GM12892 (cell line): ENCODE measurements around the gene BRS3.

ENCODE experiments used
- DNase-seq: peaks from one replicate; pipeline ENCODE4 v3.0.0; 2011; ENCODE audit not compliant: insufficient read length
- FAIRE-seq: peaks from 2 replicates; lab custom pipeline; 2011; peaks lifted over from hg19 to GRCh38; lab: Jason Lieb, UNC
- POLR2A ChIP-seq: IDR thresholded peaks from 2 replicates; pipeline ENCODE4 v1.6.1; 2011; ENCODE audit warnings: low read depth, low read length, control low read depth
- POLR2AphosphoS5 ChIP-seq: IDR thresholded peaks from 2 replicates; pipeline ENCODE4 v1.6.1; 2011; ENCODE audit warnings: low read depth, low read length, control low read depth
- TAF1 ChIP-seq: IDR thresholded peaks from 2 replicates; pipeline ENCODE4 v1.6.1; 2011; ENCODE audit warnings: low read depth, mild to moderate bottlenecking, control low read depth, low read length, borderline replicate concordance

BRS3 gene

DNA sequence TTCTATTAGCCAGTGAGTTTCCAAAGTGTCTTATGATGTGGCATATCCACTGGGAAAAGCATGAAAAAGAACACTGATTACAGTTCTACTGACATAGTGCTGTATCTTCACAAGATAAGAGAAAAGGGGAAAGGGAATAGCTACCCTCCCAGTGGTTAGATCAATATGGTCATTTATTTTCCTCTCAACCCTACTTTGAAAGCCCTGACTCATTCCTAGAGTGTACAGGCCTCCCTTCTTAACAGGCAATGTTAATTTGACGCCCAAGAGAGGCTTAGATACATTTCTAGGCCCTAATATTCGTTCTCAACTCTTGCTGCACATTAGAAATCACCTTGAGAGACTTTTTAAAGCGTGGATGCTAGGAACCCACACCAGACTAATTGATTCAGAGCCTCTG is 20.4 kb upstream of the BRS3 start:
- FAIRE-seq (no peak), DNase-seq (no peak)
- TF ChIP-seq POLR2AphosphoS5 (no peak), TAF1 (no peak), POLR2A (no peak)

DNA sequence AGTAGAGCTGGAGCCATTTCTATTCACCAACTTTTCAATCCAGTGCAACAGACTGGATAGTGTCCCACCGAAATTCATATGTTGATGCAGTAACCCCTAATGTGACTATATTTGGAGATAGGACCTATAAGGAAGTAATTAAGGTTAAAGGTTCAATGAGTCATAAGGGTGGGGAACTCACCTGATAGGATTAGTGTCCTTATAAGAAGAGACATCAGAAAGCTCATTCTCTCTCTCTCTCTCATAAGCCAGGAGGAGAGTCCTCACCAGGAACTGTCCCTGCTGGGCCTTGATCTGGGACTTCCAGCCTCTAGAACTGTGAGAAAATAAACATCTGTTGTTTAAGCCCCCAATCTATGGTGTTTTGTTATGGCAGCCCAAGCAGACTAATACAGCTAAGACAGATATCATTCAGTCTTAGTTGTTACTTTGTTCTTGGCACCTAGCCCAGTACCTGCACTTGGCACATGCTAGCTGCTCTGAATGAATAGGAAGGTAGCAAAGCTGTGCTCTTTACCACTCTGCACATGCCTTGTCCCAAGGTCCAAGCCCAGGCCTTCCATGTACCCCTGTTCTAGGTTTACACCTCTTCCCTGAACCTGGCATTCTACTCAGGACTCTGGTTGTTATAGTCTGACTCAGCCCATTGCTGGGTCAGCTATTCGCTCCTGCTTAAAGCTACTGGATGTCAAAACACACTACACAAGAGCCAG is 19.2 kb upstream of the BRS3 start:
- TF ChIP-seq POLR2A (no peak), POLR2AphosphoS5 (no peak), TAF1 (no peak)
- no peak for DNase-seq
- peak; percentile 36 for FAIRE-seq

DNA sequence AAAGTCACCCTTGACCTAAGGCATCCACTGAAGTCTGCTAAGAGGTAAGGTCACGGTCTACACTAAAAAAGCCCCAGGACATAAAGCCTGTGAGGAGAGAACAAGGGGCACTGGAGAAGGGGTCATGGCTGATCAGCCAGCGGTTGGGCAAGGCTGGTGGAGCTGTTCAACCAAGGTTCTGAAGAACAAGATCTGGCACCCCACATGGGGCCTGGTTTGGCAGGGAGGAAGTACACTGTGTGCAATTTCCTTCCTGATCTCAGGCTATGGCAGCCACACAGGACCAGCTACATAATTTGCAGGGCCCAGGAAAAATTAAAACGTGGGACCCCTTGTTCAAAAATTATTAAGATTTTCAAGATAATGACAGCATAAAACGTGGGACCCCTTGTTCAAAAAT is 14.1 kb upstream of the BRS3 start:
- no peak for TF ChIP-seq POLR2AphosphoS5
- no peak for TF ChIP-seq TAF1
- TF ChIP-seq POLR2A: no peak
- DNase-seq (no peak), FAIRE-seq (no peak)

DNA sequence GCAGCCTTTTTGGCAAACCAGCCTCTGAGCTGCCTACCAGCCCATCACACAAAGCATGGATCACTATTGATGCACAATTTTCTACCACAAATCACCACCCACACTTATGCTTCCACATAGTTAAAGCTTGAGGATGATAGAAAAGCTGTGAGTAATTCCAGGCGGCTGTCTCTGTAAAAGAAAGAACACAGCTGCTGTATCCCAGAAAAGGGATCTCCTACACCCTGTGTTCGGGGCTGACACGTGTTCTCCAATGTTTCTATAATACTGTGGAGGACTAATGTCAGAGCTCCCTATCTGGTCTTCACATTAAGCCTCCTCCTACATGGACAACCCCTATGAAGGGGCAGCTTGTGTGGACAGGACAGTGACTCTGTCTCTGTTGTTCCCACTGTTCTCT is 12.5 kb upstream of the BRS3 start:
- TF ChIP-seq POLR2A: no peak
- TF ChIP-seq POLR2AphosphoS5: no peak
- no peak for TF ChIP-seq TAF1
- FAIRE-seq (no peak), DNase-seq (no peak)

DNA sequence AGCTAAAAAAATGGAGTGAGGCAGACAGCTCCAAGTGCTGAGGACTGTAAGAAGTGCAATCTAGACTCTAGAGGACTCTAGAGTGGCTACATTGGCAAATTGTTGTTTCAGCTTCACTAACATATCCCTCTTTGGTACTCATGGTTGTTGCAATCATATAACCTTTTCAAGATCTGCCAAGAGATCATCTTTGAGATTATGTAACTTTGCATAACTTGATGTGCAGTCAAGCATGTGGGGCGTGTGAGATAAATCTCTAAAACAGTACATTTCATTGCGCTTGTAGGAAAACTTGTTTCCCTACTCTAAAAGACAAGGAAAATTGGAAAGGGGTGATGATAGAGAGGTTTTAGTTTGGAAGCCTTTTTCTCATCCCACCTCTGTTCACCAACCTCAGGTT is 11.2 kb upstream of the BRS3 start:
- TF ChIP-seq POLR2AphosphoS5 (no peak), TAF1 (no peak)
- DNase-seq (no peak), FAIRE-seq (no peak)

DNA sequence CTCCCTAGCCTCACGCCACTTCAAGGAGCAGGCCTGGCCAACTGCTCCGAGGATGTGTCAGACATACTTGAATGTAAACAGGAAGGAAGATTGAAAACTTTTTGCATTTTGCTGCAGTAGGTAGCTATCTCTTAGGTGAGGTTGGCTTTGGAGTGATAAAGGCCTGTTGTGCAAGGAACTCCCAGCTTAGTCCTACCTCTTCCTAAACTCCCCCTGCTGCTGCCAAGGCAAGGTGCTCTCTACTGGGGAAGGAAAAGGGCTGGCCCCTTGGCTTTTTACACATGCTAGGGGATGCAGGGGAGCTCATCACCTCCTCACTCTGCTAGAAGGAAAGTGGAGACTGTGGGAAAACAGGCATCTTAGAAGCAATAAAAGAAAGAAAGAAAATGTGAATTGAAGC is 10.7 kb upstream of the BRS3 start:
- DNase-seq (no peak), FAIRE-seq (no peak)
- TF ChIP-seq POLR2AphosphoS5: no peak
- no peak for TF ChIP-seq TAF1
- no peak for TF ChIP-seq POLR2A

DNA sequence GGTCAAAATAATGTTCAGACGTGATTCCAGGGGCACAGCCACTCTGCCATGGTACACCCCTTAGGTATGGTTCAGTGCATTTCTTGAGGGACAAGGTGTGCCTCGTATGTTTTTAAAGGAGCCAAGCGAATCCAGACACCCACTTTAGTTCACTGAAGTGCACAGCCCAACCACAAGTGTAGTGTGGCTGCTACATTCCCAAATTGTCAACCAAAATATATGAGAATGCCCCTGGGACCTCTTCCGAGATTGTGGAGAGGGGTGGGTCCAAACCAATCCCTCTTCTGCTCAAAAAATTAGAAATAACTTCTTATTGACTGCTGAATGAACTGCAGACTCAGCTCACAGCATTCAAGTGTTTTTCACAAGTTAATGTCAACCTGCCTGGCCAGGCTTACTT is 7.4 kb upstream of the BRS3 start:
- DNase-seq (no peak), FAIRE-seq (no peak)
- TF ChIP-seq POLR2AphosphoS5 (no peak), TAF1 (no peak), POLR2A (no peak)

DNA sequence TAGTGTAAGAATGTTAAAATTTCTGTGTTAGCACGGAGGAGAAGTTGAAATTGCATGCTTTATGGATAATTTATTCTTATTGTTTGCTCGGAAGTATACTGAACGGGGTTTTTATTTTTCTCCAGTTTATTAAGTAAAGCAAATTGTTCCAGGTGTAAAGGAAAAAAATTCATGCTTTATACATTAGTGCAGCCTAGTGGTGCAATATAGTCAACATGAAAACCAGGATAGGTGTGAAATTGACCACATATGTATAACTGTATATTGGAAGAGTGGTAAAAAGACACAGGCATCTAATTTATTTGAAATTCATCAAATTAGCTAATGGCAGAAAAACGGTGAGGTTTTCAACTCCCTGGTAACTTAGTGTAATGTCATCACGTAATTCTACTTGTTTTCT is 959 bp downstream of the BRS3 start:
- FAIRE-seq (no peak), DNase-seq (no peak)
- TF ChIP-seq POLR2A (no peak), TAF1 (no peak), POLR2AphosphoS5 (no peak)

DNA sequence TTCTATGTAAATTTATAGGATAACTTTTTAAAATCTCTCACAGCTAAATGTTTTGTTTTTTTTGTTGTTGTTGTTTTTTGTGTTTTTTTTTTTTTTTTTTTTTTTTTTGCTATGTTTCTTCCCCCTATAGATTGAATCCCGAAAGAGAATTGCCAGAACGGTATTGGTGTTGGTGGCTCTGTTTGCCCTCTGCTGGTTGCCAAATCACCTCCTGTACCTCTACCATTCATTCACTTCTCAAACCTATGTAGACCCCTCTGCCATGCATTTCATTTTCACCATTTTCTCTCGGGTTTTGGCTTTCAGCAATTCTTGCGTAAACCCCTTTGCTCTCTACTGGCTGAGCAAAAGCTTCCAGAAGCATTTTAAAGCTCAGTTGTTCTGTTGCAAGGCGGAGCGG is 4.1 kb downstream of the BRS3 start:
- DNase-seq: no peak
- FAIRE-seq: no peak
- TF ChIP-seq POLR2AphosphoS5 (no peak), TAF1 (no peak), POLR2A (no peak)

DNA sequence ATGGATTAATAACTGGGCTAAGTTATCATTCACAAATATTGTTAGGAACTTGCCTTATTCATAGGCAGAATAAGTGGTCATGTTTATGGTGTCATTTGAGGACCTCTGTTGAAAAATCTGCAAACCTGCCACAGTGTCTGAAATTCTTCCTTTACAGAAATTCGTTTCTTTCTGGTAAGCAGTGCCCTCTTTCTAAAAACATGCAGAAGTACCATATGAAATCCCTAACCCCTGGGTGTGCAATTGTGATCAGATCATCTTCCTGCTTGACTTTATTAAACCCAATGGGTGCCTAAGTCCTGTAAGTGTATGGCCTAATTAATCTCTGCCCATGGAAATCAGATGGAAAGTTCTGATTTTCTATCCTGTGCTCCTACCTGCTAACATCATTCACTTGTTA is 5.3 kb downstream of the BRS3 start:
- FAIRE-seq: no peak
- no peak for DNase-seq
- TF ChIP-seq TAF1: no peak
- TF ChIP-seq POLR2AphosphoS5: no peak
- no peak for TF ChIP-seq POLR2A

DNA sequence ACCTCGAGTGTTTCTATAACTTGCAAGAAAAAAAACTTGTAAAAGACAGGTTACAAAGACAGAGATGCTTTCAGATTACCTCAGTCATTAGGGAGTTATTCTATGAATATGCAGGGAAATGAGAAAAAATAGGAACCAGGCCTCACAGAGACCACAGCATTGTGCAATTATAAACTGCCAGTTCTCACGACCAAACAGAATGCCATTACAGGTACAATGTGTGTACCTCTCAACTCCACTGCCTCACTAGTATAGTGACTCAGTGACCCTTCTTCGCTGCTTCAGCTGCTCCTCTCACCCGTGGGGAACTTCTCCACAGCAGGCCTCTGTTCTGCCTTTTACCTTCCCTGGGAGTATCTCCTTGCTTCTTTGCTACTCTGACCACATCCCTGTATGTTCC is 7.3 kb downstream of the BRS3 start:
- FAIRE-seq (no peak), DNase-seq (no peak)
- TF ChIP-seq TAF1 (no peak), POLR2A (no peak), POLR2AphosphoS5 (no peak)

DNA sequence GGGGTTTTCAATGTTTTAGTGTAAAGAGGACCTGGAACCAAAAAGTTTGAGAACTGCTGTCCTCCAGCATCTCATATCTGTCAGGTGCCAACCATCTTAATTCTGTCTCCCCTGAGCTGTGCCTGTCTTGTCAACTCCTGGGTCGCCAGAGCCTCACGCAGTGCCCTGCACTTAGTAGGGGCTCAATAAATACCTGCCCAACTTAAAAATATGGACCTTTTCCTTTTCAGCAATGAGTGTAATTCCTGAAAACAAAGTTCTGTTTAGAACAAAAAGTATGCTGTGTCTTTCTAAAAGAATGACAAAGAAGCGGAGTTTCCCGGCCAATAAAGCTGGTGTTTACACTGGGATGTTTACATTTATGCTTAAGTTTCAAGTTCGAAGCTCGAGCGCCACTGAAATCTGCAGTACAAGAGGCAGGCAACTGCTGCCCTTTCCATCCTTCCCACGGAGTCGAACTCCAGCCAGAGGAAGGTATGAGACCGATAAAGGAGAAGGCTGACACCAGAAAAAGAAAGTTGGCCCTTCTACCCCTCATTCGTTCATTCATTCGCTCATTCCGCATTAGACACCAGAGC is 8.5 kb downstream of the BRS3 start:
- no peak for DNase-seq

More for the DNA sequence above, 8.5 kb downstream of the BRS3 start:
- FAIRE-seq: no peak
- TF ChIP-seq TAF1 (no peak), POLR2A (no peak), POLR2AphosphoS5 (no peak)
